Osteoblast (primary cell): ENCODE results near the gene ALDH6A1. TPM values are rescaled to one million over a fixed set of nuclear protein-coding genes. Genes with fewer than 3 reads are reported as not detected.

Source experiments
- DNase-seq: peaks from one replicate; pipeline ENCODE4 v3.0.0; 2011; ENCODE audit warnings: low spot score, mixed read lengths; ENCODE audit not compliant: insufficient read length; ENCODE audit errors: missing footprints
- H2AFZ ChIP-seq: 2 replicates; pipeline ENCODE4 v1.6.0; 2011; ENCODE audit warnings: mild to moderate bottlenecking, low read length
- H3K27ac ChIP-seq: 2 replicates; pipeline ENCODE4 v1.5.1; 2011; ENCODE audit warnings: mild to moderate bottlenecking, low read depth, low read length, moderate library complexity
- H3K27me3 ChIP-seq: 2 replicates; pipeline ENCODE4 v1.6.0; 2012; ENCODE audit warnings: mild to moderate bottlenecking, control low read depth, inconsistent platforms, low read length, moderate library complexity; ENCODE audit not compliant: insufficient read depth
- H3K36me3 ChIP-seq: 2 replicates; pipeline ENCODE4 v1.5.1; 2011; ENCODE audit warnings: mild to moderate bottlenecking, low read length, control low read depth, moderate library complexity; ENCODE audit not compliant: insufficient read depth
- H3K4me1 ChIP-seq: 2 replicates; pipeline ENCODE4 v1.5.1; 2011; ENCODE audit warnings: mild to moderate bottlenecking, low read length, control low read depth, moderate library complexity; ENCODE audit not compliant: insufficient read depth
- H3K4me2 ChIP-seq: 2 replicates; pipeline ENCODE4 v1.6.0; 2011; ENCODE audit warnings: mild to moderate bottlenecking, low read length; ENCODE audit not compliant: insufficient read depth
- H3K4me3 ChIP-seq: fragments of 200-600 bp; sonication (generic); 3 replicates; pipeline ENCODE4 v1.5.1; 2012; ENCODE audit warnings: mild to moderate bottlenecking, low read length, inconsistent platforms; ENCODE audit not compliant: insufficient read depth
- H3K79me2 ChIP-seq: 2 replicates; pipeline ENCODE4 v1.6.0; 2012; ENCODE audit warnings: mild to moderate bottlenecking, low read length, control low read depth, inconsistent platforms; ENCODE audit not compliant: insufficient read depth
- H3K9me3 ChIP-seq: 2 replicates; pipeline ENCODE4 v1.5.1; 2011; ENCODE audit warnings: low read depth, low read length, control low read depth
- H4K20me1 ChIP-seq: 2 replicates; pipeline ENCODE4 v1.6.0; 2012; ENCODE audit warnings: mild to moderate bottlenecking, low read length, control low read depth; ENCODE audit not compliant: insufficient read depth
- CTCF ChIP-seq: IDR thresholded peaks from 2 replicates; pipeline ENCODE4 v1.5.1; 2011; ENCODE audit warnings: mild to moderate bottlenecking, low read depth, low read length, moderate library complexity; ENCODE audit errors: extremely low read depth
- total RNA-seq: library from RNA; depleted of rRNA; stranded (reverse); fragments of >200 nt; gene quantifications from 2 replicates; pipeline ENCODE4 v1.2.3, GENCODE V29; 2012

The ALDH6A1 gene
- total RNA-seq, 1 donor, result 31.5 TPM

- no peaks in the 10 kb centered on the region for H3K9me3 ChIP-seq
- DNase-seq, result peak; percentile 77
- H3K4me2 ChIP-seq, result no peak overlapping the region
- H3K27ac ChIP-seq, result no peak overlapping the region
- no peaks in the 10 kb centered on the region for H4K20me1 ChIP-seq
- H3K27me3 ChIP-seq, result no peaks in the 10 kb centered on the region
- no peaks in the 10 kb centered on the region for H3K4me1 ChIP-seq
- TF ChIP-seq CTCF, result peak; percentile 73
- H2AFZ ChIP-seq, result no peak overlapping the region
- H3K4me3 ChIP-seq, result no peak overlapping the region
- H3K36me3 ChIP-seq, result no peaks in the 10 kb centered on the region
- no peaks in the 10 kb centered on the region for H3K79me2 ChIP-seq
Measured at GRCh38 chr14:74038020-74038859, 46.0 kb downstream of the ALDH6A1 start.

- Histone ChIP-seq H3K79me2 (no peaks in the 10 kb centered on the region), H2AFZ (no peak overlapping the region), H3K9me3 (no peaks in the 10 kb centered on the region), H3K36me3 (no peaks in the 10 kb centered on the region), H3K4me1 (no peaks in the 10 kb centered on the region), H3K27me3 (no peaks in the 10 kb centered on the region), H3K27ac (no peak overlapping the region), H3K4me2 (no peak overlapping the region), H4K20me1 (no peaks in the 10 kb centered on the region), H3K4me3 (no peak overlapping the region)
- no peak for TF ChIP-seq CTCF
- peak; percentile 10 for DNase-seq
Measured at GRCh38 chr14:74035556-74035955, 48.7 kb downstream of the ALDH6A1 start.

- H3K27me3 ChIP-seq, result no peaks in the 10 kb centered on the region
- no peak for DNase-seq
- no peak overlapping the region for H3K4me3 ChIP-seq
- H4K20me1 ChIP-seq, result no peaks in the 10 kb centered on the region
- H3K4me1 ChIP-seq, result no peaks in the 10 kb centered on the region
- no peak overlapping the region for H3K4me2 ChIP-seq
- H2AFZ ChIP-seq, result no peak overlapping the region
- H3K9me3 ChIP-seq, result no peaks in the 10 kb centered on the region
- H3K27ac ChIP-seq, result no peak overlapping the region
- TF ChIP-seq CTCF, result no peak
- H3K36me3 ChIP-seq, result no peaks in the 10 kb centered on the region
- no peaks in the 10 kb centered on the region for H3K79me2 ChIP-seq
Measured at GRCh38 chr14:74034572-74034971, 49.7 kb downstream of the ALDH6A1 start.

GRCh38 chr14:74029136-74029535, 55.1 kb downstream of the ALDH6A1 start:
- Histone ChIP-seq H4K20me1 (no peaks in the 10 kb centered on the region), H3K9me3 (no peaks in the 10 kb centered on the region), H3K36me3 (no peaks in the 10 kb centered on the region), H3K4me1 (no peaks in the 10 kb centered on the region), H3K4me2 (no peak overlapping the region), H3K4me3 (no peak overlapping the region), H3K79me2 (no peaks in the 10 kb centered on the region), H2AFZ (no peak overlapping the region), H3K27me3 (no peaks in the 10 kb centered on the region), H3K27ac (no peak overlapping the region)
- TF ChIP-seq CTCF, result no peak
- no peak for DNase-seq
